Measurements from ENCODE around the gene CD22.

- no peak for TF ChIP-seq CTCF (conservative IDR thresholded peaks at IDR 0.05; ENCODE audit: low read depth, low read length)
- TF ChIP-seq EZH2 (IDR thresholded peaks at IDR 0.05; ENCODE audit: borderline replicate concordance, low read depth, low read length, poor library complexity, severe bottlenecking) = no peak
Observed at GRCh38 chr19:35345671-35346111, 16.7 kb downstream of the CD22 start.
